ENCODE data around the gene CDKN1C.

The CDKN1C gene

DNA sequence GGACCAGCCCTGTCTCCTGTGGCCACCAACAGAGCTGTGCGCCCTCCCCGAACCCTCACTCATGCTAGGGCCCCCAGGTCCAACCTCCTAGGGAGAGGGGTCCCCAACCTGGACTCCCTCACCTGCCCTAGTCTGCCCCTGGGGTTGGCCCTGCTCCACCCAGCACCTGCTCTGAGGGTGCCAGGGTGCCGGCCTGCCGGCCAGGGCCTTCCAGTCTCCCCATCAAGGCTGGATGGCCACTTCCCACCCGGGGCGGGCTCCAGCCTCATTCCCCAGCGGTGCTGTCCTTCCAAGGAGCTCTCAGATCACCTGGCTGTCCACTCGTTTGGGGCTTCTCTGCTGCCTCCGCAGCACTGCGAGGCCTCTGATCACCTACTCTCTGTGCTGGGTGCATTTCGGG is 39.1 kb downstream of the CDKN1C start:
- TF ChIP-seq FOXP2 (optimal IDR thresholded peaks at IDR 0.05; ENCODE audit: borderline replicate concordance, extremely low read depth, extremely low read length, insufficient read depth) = no peak
- TF ChIP-seq, protein P1, sequence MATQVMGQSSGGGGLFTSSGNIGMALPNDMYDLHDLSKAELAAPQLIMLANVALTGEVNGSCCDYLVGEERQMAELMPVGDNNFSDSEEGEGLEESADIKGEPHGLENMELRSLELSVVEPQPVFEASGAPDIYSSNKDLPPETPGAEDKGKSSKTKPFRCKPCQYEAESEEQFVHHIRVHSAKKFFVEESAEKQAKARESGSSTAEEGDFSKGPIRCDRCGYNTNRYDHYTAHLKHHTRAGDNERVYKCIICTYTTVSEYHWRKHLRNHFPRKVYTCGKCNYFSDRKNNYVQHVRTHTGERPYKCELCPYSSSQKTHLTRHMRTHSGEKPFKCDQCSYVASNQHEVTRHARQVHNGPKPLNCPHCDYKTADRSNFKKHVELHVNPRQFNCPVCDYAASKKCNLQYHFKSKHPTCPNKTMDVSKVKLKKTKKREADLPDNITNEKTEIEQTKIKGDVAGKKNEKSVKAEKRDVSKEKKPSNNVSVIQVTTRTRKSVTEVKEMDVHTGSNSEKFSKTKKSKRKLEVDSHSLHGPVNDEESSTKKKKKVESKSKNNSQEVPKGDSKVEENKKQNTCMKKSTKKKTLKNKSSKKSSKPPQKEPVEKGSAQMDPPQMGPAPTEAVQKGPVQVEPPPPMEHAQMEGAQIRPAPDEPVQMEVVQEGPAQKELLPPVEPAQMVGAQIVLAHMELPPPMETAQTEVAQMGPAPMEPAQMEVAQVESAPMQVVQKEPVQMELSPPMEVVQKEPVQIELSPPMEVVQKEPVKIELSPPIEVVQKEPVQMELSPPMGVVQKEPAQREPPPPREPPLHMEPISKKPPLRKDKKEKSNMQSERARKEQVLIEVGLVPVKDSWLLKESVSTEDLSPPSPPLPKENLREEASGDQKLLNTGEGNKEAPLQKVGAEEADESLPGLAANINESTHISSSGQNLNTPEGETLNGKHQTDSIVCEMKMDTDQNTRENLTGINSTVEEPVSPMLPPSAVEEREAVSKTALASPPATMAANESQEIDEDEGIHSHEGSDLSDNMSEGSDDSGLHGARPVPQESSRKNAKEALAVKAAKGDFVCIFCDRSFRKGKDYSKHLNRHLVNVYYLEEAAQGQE (IDR thresholded peaks at IDR 0.05; ENCODE audit: insufficient read depth in 1 of 2, low read depth in 2 of 2, low read length in 2 of 2) = no peak
- TF ChIP-seq POLR2AphosphoS5 (IDR thresholded peaks at IDR 0.05; ENCODE audit: low read depth, low read length) = no peak
- no peak for TF ChIP-seq TAF1 (IDR thresholded peaks at IDR 0.05; ENCODE audit: borderline replicate concordance, insufficient read depth, low read length)
- no peak for TF ChIP-seq SIN3A (IDR thresholded peaks at IDR 0.05; ENCODE audit: borderline replicate concordance, insufficient read depth, low read length)

DNA sequence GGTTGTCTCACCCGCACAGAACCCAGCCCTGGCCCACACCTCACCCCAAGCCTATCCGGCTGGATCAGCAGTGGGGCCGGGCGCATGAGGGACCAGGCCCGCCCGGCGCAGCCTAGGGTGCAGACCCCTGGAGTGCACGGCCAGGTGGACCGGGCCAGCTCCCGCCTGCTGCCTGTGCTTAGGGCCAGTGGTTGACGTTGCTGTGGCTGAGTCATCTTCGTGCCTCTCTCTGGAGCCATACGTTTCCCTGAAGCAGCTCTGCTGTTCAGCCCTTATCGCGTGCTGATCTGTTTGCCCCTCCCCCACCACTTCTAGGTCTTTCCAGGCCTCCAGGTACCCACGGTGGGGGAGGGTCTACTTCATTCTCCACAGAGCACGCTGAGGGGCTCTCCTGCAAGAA is 39.5 kb downstream of the CDKN1C start:
- TF ChIP-seq, protein P1 (IDR thresholded peaks at IDR 0.05; ENCODE audit: insufficient read depth in 1 of 2, low read depth in 2 of 2, low read length in 2 of 2) = no peak
- TF ChIP-seq POLR2AphosphoS5 (IDR thresholded peaks at IDR 0.05; ENCODE audit: low read depth, low read length) = no peak
- TF ChIP-seq TAF1 (IDR thresholded peaks at IDR 0.05; ENCODE audit: borderline replicate concordance, insufficient read depth, low read length) = no peak
- TF ChIP-seq SIN3A (IDR thresholded peaks at IDR 0.05; ENCODE audit: borderline replicate concordance, insufficient read depth, low read length) = no peak
- TF ChIP-seq FOXP2 (optimal IDR thresholded peaks at IDR 0.05; ENCODE audit: borderline replicate concordance, extremely low read depth, extremely low read length, insufficient read depth) = no peak

DNA sequence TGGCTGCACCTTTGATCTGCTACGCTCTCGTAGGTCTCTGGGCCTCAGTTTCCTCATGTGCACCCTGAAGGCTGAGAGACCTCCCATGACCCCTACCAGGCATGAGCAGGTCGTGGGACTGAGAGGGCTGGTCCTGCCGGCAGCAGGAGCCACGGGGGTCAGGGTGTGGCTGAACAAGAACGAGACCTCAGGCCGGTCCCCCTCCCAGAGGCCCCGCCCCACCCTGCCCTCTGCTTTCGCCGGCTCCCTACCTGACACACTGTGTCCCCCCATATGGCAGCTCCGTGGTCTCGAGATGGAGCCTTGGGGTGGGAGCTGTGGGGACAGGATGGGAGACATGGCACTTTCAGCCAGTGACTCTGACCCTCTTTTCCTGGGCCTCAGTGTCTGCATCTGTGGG is 40.6 kb downstream of the CDKN1C start:
- TF ChIP-seq, protein P1 (IDR thresholded peaks at IDR 0.05; ENCODE audit: insufficient read depth in 1 of 2, low read depth in 2 of 2, low read length in 2 of 2) = no peak
- TF ChIP-seq TAF1 (IDR thresholded peaks at IDR 0.05; ENCODE audit: borderline replicate concordance, insufficient read depth, low read length) (no peak), POLR2AphosphoS5 (IDR thresholded peaks at IDR 0.05; ENCODE audit: low read depth, low read length) (no peak)

DNA sequence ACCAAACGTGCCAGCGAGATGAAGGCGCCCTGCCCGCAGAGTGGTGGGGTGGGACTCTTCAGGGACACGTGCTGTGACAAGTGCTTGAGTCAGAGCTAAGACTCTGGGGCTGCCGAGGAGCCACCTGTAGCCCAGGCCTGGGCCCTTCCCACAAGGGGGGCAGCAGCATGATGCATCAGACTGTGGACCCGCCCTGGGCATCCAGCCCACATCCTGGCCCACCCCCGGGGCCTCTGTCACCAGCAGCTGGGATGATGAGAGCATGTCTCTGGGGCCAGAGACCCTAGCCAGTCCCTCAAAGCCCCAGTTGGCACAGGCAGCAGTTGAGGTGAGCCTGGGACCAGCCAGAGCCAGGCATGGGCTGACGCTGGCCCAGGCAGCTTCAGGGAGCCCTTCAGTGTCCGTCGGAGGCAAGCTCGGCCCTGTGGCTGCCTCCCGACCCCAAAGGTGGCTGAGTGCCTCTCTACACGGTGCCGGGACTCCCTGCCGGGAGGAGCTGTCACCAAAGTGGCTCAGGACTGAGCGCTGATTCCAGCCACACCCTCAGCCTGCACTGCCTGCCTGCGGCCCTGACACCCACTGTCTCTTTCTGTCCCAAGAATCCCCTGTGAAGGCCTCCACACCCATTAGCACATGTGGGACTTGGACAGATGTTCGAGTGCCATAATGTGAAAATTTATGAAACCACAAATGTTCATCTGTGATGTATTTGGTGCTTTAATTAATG is 41.3 kb downstream of the CDKN1C start:
- TF ChIP-seq FOXP2 (optimal IDR thresholded peaks at IDR 0.05; ENCODE audit: borderline replicate concordance, extremely low read depth, extremely low read length, insufficient read depth) = no peak
- TF ChIP-seq POLR2AphosphoS5 (IDR thresholded peaks at IDR 0.05; ENCODE audit: low read depth, low read length) = no peak
- TF ChIP-seq, protein P1 (IDR thresholded peaks at IDR 0.05; ENCODE audit: insufficient read depth in 1 of 2, low read depth in 2 of 2, low read length in 2 of 2) = no peak
- no peak for TF ChIP-seq TAF1 (IDR thresholded peaks at IDR 0.05; ENCODE audit: borderline replicate concordance, insufficient read depth, low read length)
- TF ChIP-seq SIN3A (IDR thresholded peaks at IDR 0.05; ENCODE audit: borderline replicate concordance, insufficient read depth, low read length) = no peak

DNA sequence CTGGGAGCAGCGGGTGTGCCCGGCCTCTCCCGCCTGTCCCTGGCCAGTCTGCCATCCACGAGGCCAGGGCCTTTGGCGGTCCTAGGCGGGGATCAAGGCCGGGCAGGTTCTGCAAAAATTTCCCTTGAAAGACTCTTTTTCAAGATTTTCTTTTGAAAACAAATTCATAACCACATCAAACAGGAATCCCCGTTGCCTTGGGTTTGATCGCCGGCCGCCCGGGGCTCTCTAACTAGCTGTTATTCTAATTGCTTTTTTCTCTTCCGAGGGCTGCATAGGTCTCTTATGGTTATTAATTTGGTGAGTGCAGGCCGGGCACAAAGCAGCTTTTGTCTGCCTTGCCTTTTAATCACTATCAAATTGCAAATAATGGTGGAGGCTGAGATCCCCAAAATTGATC is 42.0 kb downstream of the CDKN1C start:
- no peak for TF ChIP-seq FOXP2 (optimal IDR thresholded peaks at IDR 0.05; ENCODE audit: borderline replicate concordance, extremely low read depth, extremely low read length, insufficient read depth)
- TF ChIP-seq POLR2AphosphoS5 (IDR thresholded peaks at IDR 0.05; ENCODE audit: low read depth, low read length) = no peak
- TF ChIP-seq, protein P1 (IDR thresholded peaks at IDR 0.05; ENCODE audit: insufficient read depth in 1 of 2, low read depth in 2 of 2, low read length in 2 of 2) = no peak
- no peak for TF ChIP-seq SIN3A (IDR thresholded peaks at IDR 0.05; ENCODE audit: borderline replicate concordance, insufficient read depth, low read length)
- no peak for TF ChIP-seq TAF1 (IDR thresholded peaks at IDR 0.05; ENCODE audit: borderline replicate concordance, insufficient read depth, low read length)
